Stomach smooth muscle (tissue), 2 donors: ENCODE data around the gene SATL1.

Experiments
- H3K27ac ChIP-seq: one replicate; pipeline ENCODE4 v1.7.0; 2013; ENCODE audit warnings: mild to moderate bottlenecking, low read length, inconsistent platforms
- H3K27me3 ChIP-seq, 2 donors: one replicate each; pipeline ENCODE4 v1.7.0; 2013; ENCODE audit warnings: low read length in 2 of 2; ENCODE audit not compliant: insufficient read depth in 2 of 2, control insufficient read depth in 1 of 2
- H3K36me3 ChIP-seq, 2 donors: one replicate each; pipeline ENCODE4 v1.7.0; 2013; ENCODE audit warnings: low read length in 2 of 2; ENCODE audit not compliant: control insufficient read depth in 2 of 2, insufficient read depth in 2 of 2
- H3K4me1 ChIP-seq: one replicate; pipeline ENCODE4 v1.7.0; 2013; ENCODE audit warnings: low read length; ENCODE audit not compliant: control insufficient read depth, insufficient read depth
- H3K4me3 ChIP-seq, 2 donors: one replicate each; pipeline ENCODE4 v1.7.0; 2013; ENCODE audit warnings: low read length in 2 of 2
- H3K9ac ChIP-seq, 2 donors: one replicate each; pipeline ENCODE4 v1.7.0; 2013; ENCODE audit warnings: low read length in 2 of 2, mild to moderate bottlenecking in 1 of 2
- H3K9me3 ChIP-seq, 2 donors: one replicate each; pipeline ENCODE4 v1.7.0; 2013; ENCODE audit warnings: low read length in 2 of 2; ENCODE audit not compliant: control insufficient read depth in 2 of 2
- donor health status: healthy.
- donor health status: Pancreatic carcinoma.

The SATL1 gene

DNA sequence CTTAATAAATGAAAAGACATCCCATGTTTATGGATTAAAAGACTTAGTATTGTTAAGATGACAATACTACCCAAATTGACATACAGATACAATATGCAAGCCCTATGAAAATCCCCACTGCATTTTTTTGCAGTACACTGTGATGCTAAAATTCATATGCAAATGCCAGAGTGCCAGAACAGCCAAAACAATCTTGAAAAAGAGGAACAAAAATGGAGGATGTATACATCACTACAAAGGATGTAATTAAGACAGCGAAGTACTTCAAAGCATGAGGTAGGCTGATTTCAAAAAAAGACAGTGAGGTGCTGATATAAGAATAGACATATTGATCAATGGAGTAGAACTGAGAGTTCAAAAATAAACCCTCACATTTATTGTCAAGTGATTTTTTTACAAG, 47.3 kb downstream of the SATL1 start:
- Histone ChIP-seq H3K27ac (no peak overlapping the region), H3K27me3 (no peaks in the 10 kb centered on the region), H3K4me1 (no peaks in the 10 kb centered on the region), H3K9me3 (no peaks in the 10 kb centered on the region), H3K36me3 (no peaks in the 10 kb centered on the region), H3K4me3 (no peak overlapping the region), H3K9ac (no peak overlapping the region)

DNA sequence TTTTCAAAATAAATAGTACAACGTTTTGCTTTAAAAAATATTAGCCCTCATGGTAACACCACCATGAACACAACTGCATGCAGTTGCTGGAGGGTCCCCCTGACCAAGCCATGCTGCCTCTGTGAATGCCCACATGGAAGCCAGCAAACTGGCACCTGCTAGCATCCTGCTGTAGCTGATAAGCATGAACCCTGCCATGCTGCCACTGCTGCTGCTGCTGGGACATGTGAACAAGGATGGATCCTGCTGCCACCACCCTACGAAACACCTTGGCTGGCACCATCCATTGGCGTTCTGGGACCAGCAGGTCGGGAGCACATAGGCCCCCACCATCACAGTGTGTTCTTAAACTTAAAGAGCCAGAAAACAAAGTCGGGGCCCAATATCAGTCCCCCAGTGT, 83.9 kb downstream of the SATL1 start:
- H3K4me1 ChIP-seq = no peaks in the 10 kb centered on the region
- no peak overlapping the region for H3K9ac ChIP-seq
- H3K36me3 ChIP-seq = no peaks in the 10 kb centered on the region
- H3K4me3 ChIP-seq = no peak overlapping the region
- H3K27ac ChIP-seq = no peak overlapping the region
- peaks cover 0 to 7% of the 10 kb centered on the region in 2 donors for H3K9me3 ChIP-seq
- peaks cover 0 to 4% of the 10 kb centered on the region in 2 donors for H3K27me3 ChIP-seq

GRCh38 chrX:85140964-85141363, 102.6 kb downstream of the SATL1 start:
- no peaks in the 10 kb centered on the region for H3K36me3 ChIP-seq
- no peak overlapping the region for H3K27ac ChIP-seq
- H3K4me1 ChIP-seq = no peaks in the 10 kb centered on the region
- no peaks in the 10 kb centered on the region for H3K9me3 ChIP-seq
- no peak overlapping the region for H3K4me3 ChIP-seq
- no peaks in the 10 kb centered on the region for H3K27me3 ChIP-seq
- H3K9ac ChIP-seq = no peak overlapping the region

DNA sequence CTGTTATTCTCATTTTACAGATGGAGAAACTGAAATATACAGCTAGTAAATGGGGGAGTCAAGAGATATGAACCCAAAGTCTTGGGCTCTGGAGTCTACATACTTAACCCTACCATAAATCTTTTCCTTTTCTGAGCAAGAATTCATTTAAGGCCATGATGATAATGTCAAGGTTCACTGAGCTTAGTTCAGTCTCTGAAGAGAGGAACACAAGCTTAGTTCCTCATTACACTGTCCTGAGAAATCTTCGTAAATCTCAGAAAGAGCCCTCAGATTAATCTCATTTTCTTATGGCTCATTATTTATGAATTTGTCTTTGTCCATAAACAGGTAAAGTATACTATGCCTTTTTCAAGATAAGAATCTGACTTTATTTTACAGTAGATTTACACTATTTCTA, 104.2 kb downstream of the SATL1 start:
- no peaks in the 10 kb centered on the region for H3K27me3 ChIP-seq

DNA sequence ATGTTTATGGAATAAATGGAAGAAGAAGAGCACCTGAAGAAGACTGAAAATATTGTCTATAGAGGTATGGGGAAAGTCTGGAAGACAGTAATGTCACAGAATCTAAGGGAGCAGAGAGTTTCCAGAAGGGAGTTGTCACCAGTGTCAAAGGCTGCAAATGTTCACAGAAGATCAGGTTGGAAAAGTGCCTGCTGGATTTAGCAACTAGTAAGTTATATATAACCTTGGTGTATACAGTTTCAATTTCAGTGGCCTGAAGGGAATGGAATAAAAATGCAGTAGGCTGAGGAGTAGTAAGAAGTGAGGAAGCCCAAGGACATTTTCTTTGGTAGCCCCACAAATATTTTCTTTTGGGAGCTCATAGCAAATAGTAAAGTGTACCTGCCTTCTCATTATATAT, 107.2 kb downstream of the SATL1 start:
- H3K36me3 ChIP-seq = no peaks in the 10 kb centered on the region
- no peaks in the 10 kb centered on the region for H3K4me1 ChIP-seq
- no peak overlapping the region for H3K27ac ChIP-seq
- no peaks in the 10 kb centered on the region for H3K27me3 ChIP-seq
- no peaks in the 10 kb centered on the region for H3K9me3 ChIP-seq
- no peak overlapping the region for H3K4me3 ChIP-seq
- no peak overlapping the region for H3K9ac ChIP-seq

More for the DNA sequence above, 104.2 kb downstream of the SATL1 start:
- no peaks in the 10 kb centered on the region for H3K4me1 ChIP-seq
- H3K27ac ChIP-seq = no peak overlapping the region
- no peaks in the 10 kb centered on the region for H3K36me3 ChIP-seq
- no peak overlapping the region for H3K4me3 ChIP-seq
- no peak overlapping the region for H3K9ac ChIP-seq
- H3K9me3 ChIP-seq = no peaks in the 10 kb centered on the region

DNA sequence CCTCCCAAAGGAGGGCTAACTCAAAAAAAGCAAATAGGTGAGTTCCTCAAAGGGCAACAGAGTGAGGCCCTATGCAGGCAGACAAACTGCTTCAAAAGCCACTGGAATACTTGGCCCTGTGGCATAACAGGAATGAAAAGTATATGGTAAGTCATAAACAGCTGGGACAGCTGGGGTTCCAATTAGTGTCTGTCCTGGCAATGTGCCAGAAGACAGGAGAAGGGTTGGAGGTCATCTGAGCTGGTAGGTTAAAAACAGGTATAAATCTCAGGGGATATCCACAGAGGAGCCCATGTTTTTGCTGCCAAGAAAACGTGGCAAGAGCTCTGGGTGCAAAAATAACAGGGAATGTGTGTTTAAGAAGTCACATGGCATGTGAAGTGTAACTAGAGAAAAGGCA, 128.3 kb downstream of the SATL1 start:
- H3K36me3 ChIP-seq = no peaks in the 10 kb centered on the region
- peaks cover 0 to 10% of the 10 kb centered on the region in 2 donors for H3K27me3 ChIP-seq
- H3K4me3 ChIP-seq = no peak overlapping the region

GRCh38 chrX:85114776-85115175, 128.8 kb downstream of the SATL1 start:
- Histone ChIP-seq H3K9me3 (no peaks in the 10 kb centered on the region), H3K4me1 (no peaks in the 10 kb centered on the region), H3K27me3 (peaks cover 0 to 10% of the 10 kb centered on the region in 2 donors), H3K36me3 (no peaks in the 10 kb centered on the region), H3K9ac (no peak overlapping the region), H3K27ac (no peak overlapping the region), H3K4me3 (no peak overlapping the region)

More for the DNA sequence above, 128.3 kb downstream of the SATL1 start:
- H3K9me3 ChIP-seq = no peaks in the 10 kb centered on the region
- H3K9ac ChIP-seq = no peak overlapping the region
- H3K4me1 ChIP-seq = no peaks in the 10 kb centered on the region
- H3K27ac ChIP-seq = no peak overlapping the region

DNA sequence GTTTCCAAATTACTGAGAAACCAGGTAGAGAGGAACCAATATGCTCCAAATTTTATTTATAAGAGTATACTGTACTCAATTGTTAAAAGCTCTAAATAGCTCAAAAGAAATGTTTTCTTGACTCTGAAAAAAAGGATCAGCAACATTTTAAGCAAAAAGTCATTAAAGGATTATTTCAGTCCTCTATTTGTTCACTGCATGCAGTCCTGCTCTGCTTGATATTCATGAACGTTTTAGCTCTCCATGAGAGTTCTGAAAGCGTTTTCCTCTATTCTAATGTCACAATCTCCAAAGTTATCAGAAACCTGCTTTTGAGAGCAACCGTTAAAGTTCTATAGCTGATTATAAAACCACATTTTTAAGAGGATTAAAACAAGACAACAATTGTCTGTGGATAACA, 129.4 kb downstream of the SATL1 start:
- no peak overlapping the region for H3K4me3 ChIP-seq
- no peak overlapping the region for H3K27ac ChIP-seq

GRCh38 chrX:85113746-85114145, 129.8 kb downstream of the SATL1 start:
- Histone ChIP-seq H3K27ac (no peak overlapping the region), H3K27me3 (peaks cover 0 to 10% of the 10 kb centered on the region in 2 donors), H3K9ac (no peak overlapping the region), H3K4me1 (no peaks in the 10 kb centered on the region), H3K4me3 (no peak overlapping the region), H3K36me3 (no peaks in the 10 kb centered on the region), H3K9me3 (no peaks in the 10 kb centered on the region)

More for the DNA sequence above, 129.4 kb downstream of the SATL1 start:
- no peaks in the 10 kb centered on the region for H3K9me3 ChIP-seq
- peaks cover 0 to 10% of the 10 kb centered on the region in 2 donors for H3K27me3 ChIP-seq
- H3K36me3 ChIP-seq = no peaks in the 10 kb centered on the region
- no peak overlapping the region for H3K9ac ChIP-seq
- H3K4me1 ChIP-seq = no peaks in the 10 kb centered on the region

DNA sequence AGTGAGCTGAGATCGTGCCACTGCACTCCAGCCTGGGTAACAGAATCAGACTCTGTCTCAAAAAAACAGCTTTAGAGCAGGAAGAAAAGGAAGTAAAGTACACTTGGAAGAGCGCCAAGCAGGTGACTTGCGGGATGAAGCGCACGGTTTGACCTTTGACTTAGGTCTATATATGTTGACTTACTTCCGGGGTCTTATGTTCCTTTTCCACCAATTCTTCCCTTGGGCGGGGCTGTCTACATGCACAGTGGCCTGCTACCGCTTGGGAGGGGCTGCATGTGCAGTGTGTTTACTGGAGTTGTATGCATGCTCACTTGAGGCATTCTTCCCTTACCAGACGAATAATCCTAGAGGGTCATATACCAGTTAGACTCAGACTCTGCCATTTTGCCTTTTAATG, 131.3 kb downstream of the SATL1 start:
- Histone ChIP-seq H3K4me1 (no peaks in the 10 kb centered on the region), H3K9ac (no peak overlapping the region), H3K27ac (no peak overlapping the region), H3K27me3 (peaks cover 0 to 13% of the 10 kb centered on the region in 2 donors), H3K4me3 (no peak overlapping the region), H3K9me3 (no peaks in the 10 kb centered on the region), H3K36me3 (no peaks in the 10 kb centered on the region)

DNA sequence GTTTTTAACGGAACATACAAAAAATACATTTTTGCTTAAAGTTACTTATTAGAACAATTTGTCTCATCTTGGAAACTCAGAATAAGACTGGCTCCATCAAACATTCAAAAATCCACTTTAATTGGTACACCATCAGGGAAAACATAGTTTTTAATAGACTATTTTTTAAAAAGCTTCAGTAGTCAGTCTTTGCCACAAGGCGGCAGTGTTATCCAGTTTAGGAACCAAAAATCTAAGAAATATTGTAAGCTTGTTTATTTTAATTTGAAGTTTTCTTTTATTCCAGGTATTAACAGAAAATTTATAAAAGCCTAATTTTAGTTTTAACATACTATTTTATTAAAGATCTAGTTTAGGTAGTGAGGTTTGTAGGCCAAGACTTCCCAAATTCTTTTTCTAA, 132.2 kb downstream of the SATL1 start:
- H3K36me3 ChIP-seq = no peaks in the 10 kb centered on the region
- no peaks in the 10 kb centered on the region for H3K4me1 ChIP-seq
- no peak overlapping the region for H3K9ac ChIP-seq
- peaks cover 0 to 11% of the 10 kb centered on the region in 2 donors for H3K27me3 ChIP-seq
- no peaks in the 10 kb centered on the region for H3K9me3 ChIP-seq
- no peak overlapping the region for H3K27ac ChIP-seq
- H3K4me3 ChIP-seq = no peak overlapping the region
